DMS153 (cell line): ENCODE data around the gene ZNF584.

Experiments
- DNase-seq: peaks from one replicate; lab custom pipeline; 2025; lab: John Stamatoyannopoulos, UW

ZNF584 gene

DNA sequence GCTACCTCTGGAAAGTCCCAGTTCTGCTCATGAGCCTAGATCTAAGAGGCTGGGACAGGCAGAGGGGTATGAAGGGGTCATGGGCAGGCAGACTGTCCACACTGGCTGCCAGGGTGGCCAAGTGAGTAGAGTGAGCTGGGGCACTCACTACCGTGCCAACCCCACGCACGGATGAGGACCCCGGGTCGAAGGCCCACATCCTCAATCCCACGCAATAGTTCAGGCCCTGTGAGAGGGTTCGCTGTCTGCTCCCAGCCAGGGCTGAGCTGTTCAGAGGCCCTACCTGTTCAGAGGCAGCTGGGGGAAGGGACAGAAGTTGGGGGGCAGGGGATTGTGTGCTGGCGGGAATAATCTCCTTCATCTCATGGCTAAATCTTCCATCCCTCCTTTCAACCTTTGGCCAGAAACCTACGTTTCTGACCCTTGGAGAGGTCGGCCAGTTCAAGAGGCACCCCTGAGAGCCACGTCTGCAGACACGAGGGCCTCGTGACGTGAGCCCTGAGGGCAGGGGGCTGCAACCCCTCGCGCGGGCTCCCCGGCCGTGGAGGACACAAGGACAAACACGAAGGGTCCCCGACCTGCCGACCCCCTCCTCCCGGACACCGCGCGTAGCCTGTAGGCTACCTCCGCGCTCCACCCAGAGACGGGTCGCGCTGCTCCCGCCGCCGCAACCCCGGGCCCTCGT, 22.4 kb upstream of the ZNF584 start:
- DNase-seq: no peak

DNA sequence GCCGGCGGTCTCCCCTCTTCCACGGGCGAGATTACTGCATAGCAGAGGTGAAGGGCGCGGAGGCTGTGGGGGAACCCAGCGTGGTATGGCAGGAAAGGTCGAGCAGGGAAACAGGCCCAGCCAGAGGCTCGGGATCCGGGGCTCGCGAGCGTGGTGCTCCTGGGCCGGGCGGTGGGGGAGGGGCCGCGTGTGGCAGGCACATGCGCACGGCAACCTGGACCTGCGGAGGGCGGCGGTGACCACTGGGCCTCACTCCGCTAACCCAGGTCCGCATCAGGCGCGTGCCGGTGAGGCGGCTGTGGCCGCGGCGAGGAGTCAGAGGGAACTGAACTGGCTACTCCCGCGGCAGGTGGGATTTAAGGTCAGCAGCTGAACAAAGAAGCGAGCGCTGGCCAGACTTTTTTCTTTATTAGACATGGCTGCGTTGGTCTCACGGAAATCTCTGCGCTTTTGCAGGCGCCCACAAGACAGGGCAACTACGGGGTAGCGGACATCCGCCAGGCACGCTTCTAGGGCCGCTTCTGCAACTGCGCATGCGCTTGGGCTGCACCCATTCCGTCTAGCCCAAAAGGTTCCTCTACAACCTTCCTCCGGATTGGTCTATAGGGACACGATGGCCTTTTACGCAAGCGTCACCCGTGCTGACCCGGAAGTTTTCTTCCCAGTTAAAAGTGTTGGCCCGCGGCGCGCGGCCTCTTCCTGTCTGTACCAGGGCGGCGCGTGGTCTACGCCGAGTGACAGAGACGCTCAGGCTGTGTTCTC, 21.7 kb upstream of the ZNF584 start, which contains the start of gene RPS5:
Gene RPS5 (plus strand): TSS at position 694 of the 762 bp plus-strand sequence. CDS start 869 bp downstream, outside the sequence.
- DNase-seq: peak; percentile 99

DNA sequence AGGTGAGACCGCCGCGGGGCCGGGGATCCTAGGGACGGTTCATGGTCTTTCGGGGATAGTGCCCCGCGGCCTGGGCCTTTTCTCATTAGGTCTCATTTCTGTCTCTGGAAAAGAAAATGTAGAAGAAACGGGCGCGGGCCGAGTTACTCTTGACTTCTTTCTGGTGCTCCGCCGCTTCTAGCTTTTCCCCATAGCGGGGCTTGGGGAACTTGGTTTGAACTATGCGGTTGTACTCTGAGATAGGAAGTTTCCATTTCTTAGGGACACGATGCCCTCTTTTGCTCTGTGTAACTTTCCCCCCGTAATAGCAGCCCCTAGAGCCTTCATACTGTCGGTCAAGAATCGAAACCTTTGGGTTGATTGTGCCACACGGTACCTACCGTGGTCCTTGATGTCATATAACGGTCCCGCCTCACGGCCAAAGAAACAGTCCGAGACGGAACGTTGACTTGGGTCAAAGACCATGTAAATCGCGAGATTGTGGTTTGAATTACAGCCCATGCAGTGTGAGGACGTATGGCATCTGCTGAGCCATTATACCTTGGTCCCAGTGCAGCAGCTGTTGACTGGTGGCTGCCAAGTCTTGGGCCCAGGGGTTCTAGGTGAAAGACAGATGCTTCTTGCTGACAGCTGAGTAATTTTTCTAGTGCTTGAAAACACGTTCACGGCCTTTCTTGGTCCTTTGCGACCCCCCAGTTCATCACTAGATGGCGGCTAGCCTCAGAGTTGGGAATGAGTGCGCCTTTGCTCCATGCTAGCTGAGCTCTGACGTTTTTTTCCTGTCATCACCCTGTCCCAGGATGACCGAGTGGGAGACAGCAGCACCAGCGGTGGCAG, 20.9 kb upstream of the ZNF584 start:
- DNase-seq: no peak

DNA sequence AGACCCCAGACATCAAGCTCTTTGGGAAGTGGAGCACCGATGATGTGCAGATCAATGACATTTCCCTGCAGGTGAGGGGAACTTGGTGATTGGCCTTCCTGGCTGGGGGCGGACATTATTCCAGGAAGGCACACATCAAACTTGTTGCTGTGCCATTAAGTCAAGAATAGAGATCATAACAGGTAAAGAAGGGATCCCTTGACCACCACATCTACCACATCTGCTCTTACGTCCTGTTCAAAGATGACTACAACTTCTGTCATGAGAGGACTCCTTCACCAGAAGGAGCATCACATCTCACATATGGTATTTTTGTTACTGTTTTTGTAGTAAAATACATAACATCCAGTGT, 20.3 kb upstream of the ZNF584 start:
- DNase-seq: no peak

DNA sequence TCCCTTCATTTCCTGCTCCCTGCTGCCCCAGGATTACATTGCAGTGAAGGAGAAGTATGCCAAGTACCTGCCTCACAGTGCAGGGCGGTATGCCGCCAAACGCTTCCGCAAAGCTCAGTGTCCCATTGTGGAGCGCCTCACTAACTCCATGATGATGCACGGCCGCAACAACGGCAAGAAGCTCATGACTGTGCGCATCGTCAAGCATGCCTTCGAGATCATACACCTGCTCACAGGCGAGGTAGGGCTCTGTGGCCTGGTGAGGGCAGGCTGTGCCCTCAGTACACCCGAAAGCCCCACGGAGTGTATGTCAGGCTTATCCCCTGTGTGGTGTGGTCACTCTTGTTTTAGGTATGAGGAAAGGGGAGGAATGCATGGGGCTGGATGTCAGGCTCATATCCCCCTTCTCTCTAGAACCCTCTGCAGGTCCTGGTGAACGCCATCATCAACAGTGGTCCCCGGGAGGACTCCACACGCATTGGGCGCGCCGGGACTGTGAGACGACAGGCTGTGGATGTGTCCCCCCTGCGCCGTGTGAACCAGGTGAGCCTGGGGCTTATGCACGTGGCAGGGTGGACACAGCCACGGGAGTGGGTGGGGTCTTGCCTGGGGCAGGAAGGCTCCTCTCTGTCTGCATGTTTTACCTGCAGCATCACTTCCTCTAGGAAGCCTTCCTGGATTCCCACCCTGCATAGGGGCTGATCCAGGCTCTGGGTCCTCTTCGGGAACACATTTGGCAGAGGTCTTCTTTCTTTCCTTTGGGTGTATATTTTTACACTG, 15.3 kb upstream of the ZNF584 start:
- no peak for DNase-seq

DNA sequence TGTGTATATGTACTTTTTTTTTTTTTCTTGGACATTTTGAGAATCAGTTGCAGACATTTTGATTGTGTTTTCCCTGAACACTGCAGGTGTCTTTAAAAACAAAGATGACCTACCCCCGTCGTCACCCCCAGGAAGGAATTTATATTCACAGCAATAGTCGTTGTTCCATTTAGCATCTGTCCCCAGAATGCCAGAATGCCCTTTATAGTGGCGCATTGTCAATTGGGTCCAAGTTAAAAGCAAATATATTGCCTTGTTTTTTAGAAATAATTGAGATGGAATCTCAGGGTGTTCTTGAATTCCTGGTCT, 14.8 kb upstream of the ZNF584 start:
- no peak for DNase-seq

DNA sequence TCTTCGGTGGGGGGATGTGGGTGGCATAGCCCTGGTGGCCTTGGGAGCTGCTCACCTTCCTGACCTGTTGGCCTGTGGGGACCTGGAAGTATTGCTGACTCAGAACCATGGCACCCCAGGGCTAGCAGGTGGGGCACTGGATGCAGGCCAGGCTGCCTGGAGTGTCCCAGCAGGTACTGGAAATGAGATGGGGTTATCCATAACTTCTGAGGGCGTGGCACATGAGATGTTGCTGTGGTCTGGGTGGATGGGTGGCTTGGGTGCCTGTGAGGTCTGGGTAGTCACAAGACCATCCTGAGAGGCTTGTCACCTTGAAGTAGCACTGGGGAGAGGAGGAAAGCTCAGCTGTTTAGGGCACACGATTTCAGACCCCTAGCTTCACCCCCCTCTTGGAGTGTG, 13.6 kb upstream of the ZNF584 start:
- DNase-seq: no peak

DNA sequence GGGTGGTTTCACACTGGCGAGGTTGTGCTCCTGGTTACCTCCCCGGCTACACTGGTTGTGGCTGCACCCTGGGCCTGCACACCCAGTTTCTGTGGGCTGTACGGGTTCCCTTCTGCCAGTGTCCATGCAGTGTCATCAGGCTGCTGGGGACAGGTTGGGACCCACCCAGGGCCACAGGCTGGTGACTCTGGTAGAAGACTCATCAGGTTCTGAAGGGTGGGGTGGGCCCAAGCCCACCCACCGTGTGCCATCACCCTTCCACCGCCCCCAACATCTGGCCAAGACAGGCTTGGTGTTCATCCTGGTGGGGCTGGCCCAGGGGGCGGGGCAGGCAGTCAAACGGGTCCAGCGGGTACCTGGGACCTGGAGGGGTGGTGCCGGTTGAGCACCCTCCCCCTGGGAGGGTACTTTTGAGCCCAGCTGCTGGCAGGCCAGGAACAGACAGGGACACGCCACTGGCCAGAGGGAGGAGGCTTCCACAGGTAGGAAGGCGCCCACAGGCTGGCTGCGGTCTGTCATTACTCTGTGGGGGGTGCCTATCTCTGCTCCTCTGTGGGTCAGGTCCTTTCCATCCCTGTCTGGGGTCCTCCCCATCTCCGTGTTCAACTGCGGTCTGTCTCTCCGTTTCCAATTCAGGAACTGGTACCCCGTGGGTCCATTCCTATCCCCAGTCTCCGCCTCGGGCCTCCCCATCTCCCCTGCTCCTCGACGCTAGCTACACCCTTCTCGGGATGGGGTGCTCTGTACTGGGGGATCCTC, 13.1 kb upstream of the ZNF584 start, which contains the start of gene RNF225:
Gene RNF225 (plus strand): TSS at position 437 of the 759 bp plus-strand sequence. CDS start 434 bp downstream, outside the sequence.
- DNase-seq: no peak

DNA sequence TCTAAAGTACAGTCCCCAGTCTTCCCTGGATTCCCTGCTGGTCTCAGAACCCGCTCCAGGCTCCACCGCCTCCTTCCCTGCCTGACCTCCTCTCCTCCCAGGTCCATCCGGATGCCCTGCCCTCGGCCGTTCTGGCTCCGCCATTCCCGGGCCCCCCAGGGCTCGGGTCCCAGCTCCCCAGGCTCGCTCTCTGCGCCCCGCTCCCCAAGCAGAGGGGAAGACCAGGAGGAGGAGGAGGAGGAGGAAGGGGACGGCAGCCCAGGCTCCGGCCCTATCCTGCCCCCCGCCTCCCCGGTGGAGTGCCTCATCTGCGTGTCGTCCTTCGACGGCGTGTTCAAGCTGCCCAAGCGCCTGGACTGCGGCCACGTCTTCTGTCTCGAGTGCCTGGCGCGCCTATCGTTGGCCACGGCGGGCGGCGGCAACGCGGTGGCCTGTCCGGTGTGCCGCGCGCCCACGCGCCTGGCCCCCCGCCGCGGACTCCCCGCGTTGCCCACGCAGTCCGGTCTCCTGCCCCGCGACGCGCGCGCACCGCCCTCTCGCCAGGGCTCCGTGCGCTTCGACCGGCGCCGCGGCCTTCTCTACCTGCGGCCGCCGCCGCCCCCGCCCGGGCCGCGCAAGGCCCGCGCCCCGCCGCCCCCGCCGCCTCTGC, 12.3 kb upstream of the ZNF584 start:
- DNase-seq: no peak

DNA sequence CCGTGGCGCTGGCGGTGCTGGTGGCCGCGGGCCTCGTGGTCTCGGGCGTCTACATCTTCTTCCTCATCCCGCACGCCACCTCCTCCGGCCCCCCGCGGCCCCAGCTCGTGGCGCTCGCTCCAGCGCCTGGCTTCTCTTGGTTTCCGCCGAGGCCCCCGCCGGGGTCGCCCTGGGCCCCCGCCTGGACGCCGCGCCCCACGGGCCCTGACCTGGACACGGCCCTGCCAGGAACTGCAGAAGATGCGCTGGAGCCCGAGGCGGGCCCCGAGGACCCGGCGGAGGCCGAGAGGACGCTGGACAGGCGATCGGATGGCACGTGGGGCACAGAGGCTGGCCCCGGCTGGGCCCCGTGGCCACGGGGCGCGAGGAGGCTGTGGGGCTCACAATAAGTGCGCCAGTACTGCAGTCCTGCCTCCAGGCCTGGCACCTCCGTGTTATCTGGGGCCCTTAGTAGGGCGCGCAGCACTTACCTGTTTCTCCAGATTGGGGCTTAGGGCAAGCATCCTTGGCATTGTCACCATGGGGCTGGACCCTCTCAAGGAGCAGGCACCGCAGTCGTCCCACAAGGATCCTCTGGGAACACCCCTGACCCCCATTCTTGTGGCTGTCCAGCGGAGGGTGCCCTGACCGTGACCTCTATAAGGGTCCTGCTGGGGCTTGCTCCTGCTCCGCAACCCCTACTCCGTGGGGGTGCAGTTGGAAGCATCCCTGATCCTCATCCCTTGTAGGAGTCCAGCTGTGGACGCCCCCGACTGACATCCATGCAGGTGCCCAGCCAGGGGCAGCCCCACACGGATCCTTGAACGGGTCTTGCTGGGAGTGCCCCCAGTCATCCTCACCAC, 11.5 kb upstream of the ZNF584 start:
- DNase-seq: no peak

DNA sequence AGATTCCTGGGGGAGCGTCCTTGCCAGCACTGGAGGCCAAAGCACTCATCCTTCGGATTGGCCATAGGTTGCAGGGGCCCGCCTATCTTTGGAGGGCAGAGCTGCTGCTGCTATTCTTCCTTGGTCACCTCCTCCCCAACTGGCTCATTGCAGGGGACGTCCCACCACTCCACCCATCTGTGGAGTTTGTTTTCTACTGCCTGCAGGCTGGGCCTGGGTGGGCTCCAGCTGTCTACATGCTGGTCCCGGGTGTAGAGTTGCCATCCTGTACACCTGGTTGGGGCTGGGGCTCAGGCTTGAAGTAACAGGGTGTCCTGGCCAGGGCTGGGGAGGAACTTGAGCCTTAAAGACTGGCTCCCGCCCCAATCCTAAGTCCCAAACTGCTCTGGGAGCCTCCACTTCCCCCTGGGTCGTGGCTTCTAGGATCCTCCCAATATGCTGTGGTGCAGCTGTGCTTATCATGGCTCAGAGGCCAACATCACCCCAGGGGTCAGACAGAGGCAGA, 10.9 kb upstream of the ZNF584 start:
- no peak for DNase-seq

DNA sequence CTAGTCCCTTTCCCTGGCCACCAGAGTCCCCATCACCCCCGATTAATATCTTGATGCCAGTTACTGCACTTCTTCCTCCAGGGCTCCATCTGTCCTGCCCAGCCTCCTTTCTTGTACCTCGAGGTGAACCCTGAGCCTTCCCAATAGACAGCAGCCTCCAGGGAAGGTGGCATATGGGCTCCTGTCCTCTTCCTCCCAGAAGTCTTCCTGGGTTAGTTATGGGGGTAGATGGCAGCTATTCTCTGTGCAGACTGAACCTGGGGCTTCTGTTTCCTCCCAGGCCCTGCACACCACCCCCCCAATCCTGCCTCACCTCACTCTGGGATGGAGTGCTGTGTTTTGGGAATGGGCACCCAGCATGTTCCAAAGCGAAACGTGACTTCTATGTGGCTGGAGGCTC, 10.4 kb upstream of the ZNF584 start:
- no peak for DNase-seq

DNA sequence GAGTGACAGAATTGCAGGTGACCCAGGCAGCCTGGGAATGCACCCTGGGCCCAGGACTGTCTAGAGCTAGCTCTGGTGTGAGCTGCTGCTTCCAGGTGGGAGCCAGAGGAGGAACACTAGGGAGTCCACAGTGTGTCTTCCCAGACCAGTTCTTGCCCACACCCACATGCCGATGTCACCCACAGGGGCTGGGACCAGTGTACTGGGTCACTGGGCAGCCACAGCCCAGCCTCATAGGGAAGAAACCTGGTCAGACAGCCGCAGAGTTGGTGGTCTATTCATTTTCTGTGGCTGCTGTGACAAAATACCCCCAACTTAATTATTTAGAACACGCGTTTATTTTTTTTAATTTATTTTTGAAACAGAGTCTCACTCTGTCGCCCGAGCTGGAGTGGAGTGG, 9.9 kb upstream of the ZNF584 start:
- no peak for DNase-seq

DNA sequence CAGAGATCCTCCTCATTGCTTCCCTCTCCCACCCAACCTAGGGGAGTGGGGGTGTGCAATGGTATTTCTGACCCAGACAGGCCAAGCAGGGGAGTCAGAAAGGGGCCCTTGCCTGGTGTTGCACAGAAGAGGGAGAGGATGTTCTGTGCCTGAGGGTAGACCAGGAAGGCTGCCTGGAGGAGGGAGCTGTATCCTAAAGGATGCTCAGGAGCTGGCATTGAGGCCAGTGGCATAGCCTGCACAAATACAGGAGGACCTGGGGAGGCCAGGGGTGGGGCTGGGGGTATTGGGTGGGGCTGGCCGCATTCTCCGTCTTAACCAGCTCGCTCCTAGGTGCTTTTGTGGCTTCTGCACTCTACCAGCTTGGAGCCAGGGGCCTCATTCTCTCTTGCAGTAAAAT, 8.5 kb upstream of the ZNF584 start:
- no peak for DNase-seq

DNA sequence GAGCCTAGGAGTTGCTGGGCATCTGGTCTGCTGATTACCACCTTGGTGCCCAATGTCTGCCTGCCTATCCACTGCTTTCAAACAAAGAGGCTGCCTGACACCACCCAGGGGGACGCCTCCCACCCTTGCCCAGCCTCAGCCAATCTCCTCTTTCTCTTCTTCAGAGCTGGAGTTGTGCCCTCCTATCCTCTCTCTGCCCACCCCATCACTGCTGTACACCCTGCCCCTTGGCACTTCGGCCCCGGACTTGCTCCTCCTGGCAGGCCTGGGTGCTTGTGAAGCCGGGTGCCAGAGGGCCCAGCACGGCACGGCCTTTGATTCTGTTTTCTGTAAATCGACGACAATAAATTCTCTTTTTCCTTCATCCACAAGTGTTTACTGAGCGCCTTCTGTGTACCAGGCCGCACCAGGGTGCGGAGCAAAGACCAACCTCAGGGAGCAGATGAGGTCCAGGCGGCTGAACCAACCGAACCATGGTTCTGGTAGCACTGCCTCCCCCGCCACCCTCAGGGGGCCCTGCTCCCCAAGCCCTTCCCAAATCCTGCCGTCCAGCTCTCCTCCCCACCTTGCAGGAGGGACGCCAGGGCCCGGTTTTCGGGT, 8.0 kb upstream of the ZNF584 start:
- no peak for DNase-seq

DNA sequence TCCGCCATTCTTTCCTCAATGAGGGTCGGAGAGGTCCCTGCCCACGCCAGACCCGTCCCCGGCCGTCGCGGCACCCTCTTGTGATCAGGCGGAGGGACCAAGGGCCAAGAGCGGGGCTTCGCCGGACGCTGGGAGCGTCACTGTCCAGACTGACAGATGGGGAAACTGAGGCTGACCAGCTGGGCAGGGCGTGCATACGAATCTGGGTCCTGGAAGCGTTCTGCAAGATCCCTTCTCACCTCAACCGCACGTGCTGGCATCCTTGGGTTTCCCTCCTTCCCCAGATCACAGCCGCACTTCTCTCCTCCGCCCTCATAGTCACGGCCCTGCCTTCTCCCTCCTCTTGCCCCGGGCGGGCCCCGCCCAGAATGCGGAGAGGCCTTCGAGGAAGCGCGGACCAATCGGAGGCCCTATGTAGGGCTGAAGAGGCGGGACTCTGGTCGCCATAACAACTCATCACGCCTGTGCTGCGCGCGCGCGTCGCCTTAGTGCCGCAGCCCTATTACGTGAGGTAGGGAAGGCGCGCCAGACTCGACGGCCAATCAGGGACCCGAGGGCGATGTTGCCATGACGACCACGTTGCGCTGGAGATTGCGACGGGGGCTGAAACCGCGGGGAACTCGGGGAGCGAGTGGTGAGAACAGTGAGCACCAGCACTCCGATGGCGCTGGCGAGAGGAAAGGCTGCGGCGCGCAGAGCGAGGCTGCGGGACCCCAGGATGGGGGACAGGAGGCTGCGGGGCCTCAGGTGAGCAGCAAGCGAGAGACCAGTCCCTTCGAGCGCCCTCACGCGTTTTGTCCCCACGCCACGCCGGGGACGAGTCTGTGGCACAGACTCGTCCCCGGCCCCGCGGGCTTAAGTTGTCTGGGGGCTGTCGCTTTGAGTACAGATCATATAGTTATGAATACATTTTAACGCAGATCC, 7.3 kb upstream of the ZNF584 start:
- DNase-seq: peak; percentile 99

DNA sequence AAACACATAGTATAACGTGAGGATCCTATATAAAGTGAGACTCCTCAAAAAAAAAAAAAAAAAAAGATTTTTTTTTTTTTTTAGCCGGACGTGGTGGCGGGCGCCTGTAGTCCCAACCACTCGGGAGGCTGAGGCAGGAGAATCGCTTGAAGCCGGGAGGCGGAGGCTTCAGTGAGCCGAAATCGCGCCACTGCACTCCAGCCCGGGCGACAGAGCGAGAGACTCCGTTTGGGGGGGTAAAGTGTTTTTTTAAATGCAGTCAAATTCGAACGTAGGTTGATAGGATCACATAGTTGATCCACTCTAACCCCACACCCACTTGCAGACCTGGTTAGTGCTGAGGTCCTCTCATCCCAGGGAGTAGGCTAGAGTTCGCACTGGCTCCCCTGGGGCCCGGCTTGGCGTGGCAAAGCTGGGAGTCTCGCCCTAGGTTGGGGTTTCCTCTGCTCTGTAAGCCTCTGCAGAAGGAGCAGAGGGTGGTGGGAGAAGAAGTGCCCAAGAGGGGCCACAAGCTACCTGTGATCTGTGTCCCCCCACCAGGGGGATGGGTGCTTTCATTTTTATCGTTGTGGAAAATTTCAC, 6.5 kb upstream of the ZNF584 start:
- no peak for DNase-seq
